ENCODE measurements around the gene MICAL2.

MICAL2 gene

GRCh38 chr11:12098601-12099000 is 11.8 kb upstream of the MICAL2 start:
- no peak for DNase-seq

GRCh38 chr11:12099132-12099873 is 11.1 kb upstream of the MICAL2 start:
- DNase-seq = no peak

GRCh38 chr11:12100429-12100828 is 10.0 kb upstream of the MICAL2 start:
- DNase-seq = no peak

GRCh38 chr11:12100841-12101242 is 9.5 kb upstream of the MICAL2 start:
- DNase-seq = peak in 1 of 3 experiments; percentile 38

- no peak for DNase-seq
Observed at GRCh38 chr11:12101318-12101717, 9.1 kb upstream of the MICAL2 start.

- DNase-seq = peak in 1 of 3 experiments; percentile 21
Observed at GRCh38 chr11:12102588-12103410, 7.6 kb upstream of the MICAL2 start.

GRCh38 chr11:12103411-12104225 is 6.8 kb upstream of the MICAL2 start:
- no peak for DNase-seq

GRCh38 chr11:12105471-12105870 is 4.9 kb upstream of the MICAL2 start:
- DNase-seq = no peak

GRCh38 chr11:12106101-12106500 is 4.3 kb upstream of the MICAL2 start:
- no peak for DNase-seq

GRCh38 chr11:12106501-12106900 is 3.9 kb upstream of the MICAL2 start:
- peak in 2 of 3 experiments; percentile 37 to 52 for DNase-seq

- no peak for DNase-seq
Observed at GRCh38 chr11:12108875-12109453, 1.4 kb upstream of the MICAL2 start.

- DNase-seq = no peak
Observed at GRCh38 chr11:12109591-12110196, 696 bp upstream of the MICAL2 start.

- DNase-seq = peak in 2 of 3 experiments; percentile 80 to 87
Observed at GRCh38 chr11:12110714-12111548, 541 bp downstream of the MICAL2 start.

- DNase-seq = peak in 1 of 3 experiments; percentile 33
Observed at GRCh38 chr11:12111549-12112520, 1.4 kb downstream of the MICAL2 start.

- DNase-seq = no peak
Observed at GRCh38 chr11:12112750-12113149, 2.4 kb downstream of the MICAL2 start.

- DNase-seq = no peak
Observed at GRCh38 chr11:12113294-12113693, 2.9 kb downstream of the MICAL2 start.

GRCh38 chr11:12114193-12115033 is 4.0 kb downstream of the MICAL2 start:
- no peak for DNase-seq

- DNase-seq = no peak
Observed at GRCh38 chr11:12116425-12117032, 6.1 kb downstream of the MICAL2 start.

- no peak for DNase-seq
Observed at GRCh38 chr11:12117200-12117599, 6.8 kb downstream of the MICAL2 start.
